HG03558 (cell line): ENCODE data around the gene SPOP.
"Not testable (repeated sequence)": the region's sequence is repeated elsewhere in the genome, so short reads cannot be mapped to it uniquely, and the experiment has no call there.

Experiments used
- ATAC-seq: cut with Tn5 transposase; IDR thresholded peaks from one replicate; pipeline ENCODE4 v1.9.1; 2021; ENCODE audit warnings: moderate number of reproducible peaks; ENCODE audit not compliant: unreplicated experiment; ENCODE audit errors: extremely low read depth

Gene SPOP

DNA sequence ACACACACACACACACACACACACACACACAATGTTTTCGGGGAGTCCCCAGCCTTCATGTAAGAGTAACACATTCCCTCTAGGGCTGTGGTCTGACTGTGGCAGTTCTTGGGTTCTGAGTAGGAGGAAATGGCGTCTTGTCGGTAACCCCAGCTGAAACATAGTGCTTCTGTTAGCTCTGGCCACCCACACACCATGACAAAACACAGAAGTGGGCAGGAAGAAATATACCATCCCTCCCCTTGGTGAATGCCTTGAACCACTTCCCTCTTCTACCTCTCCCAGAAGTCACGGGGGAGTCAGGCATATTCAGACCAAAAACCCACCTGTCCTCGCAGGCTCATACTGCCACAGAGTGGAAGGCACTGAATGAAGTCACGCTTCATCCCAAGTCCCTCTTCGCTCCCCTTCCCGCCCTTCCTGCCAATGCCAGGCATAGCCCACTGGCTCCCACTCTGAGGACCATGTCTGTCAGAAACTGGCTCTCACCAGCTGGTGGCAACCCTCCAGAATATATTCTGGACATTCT lies 18.4 kb upstream of the SPOP start:
- ATAC-seq: no peak

DNA sequence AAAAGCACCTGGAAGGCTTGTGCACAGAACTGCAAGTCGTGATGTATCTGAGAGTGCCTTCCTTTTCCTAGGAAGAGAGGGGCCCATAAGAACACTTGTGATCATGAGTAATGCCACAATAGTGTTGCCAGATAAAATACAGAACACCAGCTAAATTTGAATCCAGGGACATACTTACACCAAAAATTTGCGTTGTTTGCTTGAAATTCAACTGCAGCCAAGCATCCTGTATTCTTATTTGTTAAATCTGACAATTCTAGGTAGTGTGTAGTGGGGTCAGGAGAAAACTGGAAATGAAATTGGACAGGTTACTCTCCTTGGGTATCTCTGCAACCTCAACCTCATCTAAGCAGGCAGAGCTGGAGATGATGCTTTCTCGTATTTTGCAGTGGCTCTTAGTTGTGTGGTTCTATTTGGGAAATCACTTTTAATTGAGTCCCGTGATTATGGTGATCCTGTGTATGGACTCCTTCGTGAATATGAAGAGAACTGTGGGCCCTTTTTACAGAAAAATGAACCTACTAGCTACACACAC lies 17.9 kb upstream of the SPOP start:
- no peak for ATAC-seq

DNA sequence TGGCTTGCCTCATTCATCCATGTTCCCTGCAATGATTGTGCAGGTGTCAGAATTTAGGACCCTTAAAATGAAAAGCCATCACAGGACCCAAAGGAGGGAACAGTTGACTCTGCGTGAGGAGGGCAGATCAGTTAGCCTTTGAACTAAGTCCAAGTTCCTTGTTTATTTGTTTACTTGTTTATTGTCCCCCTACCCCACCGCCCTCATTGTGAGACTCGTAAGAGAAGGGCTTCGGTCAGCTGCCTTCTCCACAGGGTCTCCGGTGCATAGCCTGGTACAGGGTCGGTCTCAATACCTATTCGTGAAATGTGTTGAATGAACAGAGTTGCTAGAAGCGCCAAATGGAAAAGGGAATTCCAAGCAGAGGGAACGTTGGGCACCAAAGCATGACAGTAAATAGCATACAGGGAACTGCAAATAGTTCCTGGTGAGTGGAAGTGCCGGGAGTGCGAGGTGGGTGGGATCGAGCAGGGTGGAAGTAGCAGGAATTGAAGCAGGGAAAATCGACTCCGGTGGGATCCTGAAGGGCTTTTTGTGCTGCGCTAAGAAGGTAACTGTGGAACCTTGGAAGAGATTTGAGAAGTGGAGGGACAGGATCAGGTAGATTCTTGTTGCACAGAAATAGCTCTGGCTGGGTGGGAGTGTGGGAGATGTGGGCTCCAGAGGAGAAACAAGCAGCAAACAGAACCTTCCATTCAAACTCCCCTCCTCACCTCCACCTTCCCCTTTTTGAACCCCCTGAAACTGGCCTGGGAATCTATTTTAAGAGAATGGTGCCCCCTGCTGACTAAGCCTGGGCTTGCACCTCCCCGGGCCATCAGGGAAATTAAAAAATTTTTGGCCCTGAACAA lies 17.2 kb upstream of the SPOP start:
- no peak for ATAC-seq

DNA sequence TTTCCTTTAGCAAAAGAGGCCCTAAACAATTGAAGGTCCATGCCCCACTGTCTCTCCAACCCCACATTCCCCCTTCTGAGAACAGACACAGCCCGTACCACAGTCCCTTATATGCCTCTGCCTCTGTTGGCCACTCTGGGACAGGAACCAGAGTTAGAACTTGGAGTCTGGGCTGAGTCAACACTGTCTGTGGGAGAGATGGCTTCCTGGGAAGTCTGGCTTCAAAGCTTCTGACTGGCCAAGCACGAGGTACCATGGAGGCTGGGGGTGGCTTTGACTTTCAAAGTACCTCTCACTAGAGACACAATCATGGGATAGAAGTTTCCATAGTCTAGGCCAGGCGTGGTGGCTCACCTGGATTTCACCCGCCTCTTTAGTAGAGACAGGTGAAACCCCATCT lies 14.9 kb upstream of the SPOP start:
- ATAC-seq: no peak

DNA sequence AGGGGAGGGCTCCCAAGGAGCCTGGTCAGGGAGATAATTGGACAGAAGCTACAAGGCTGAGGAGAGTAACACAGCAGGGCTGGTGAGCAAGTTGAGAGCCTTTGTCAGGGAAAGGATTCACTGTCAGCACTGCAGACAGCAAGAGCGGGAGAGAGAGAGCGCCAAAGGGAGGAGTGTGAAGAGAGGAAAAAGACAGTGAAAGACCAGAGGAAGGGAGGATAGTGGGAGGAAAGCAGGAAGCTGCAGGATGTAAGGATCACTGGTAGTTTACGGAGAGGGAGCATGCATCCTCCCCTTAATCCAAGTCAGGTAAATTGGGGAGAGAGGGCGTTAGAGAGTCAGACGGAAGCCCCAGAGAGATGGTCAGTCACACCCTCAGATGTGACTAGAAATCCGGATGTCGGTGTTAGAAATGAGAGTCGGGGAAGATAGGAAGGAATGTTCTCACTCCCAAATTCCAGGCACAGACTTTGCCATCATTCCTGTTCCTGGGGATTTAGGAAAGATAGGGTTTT lies 13.8 kb upstream of the SPOP start:
- no peak for ATAC-seq

DNA sequence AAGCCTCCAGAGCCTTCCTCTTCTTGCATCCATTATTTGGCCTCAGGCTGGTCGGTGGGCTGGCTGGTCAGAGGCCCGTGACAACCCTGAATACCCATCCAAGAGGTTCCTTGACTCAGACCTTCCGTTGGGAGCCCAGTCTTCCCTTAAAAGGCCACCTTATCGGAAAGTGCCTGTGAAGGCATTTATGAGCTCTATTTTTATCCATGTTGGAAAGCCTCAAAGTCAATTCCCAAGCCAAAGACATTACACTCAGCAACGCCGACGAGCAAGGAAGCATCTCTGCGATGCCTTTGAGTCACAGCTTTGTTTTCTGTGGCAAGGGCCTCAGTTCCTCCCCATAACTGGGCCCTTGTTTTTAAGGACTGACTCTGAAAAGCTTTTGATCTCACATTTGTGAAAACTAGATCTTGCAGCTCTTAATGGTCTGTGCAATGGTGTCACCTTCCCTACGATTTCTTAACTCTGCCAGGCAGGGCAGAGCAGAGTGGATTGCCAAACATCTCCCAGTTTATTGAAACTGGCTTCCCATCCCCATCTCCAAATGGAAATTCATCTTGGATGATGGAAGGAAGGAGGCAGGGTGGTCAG lies 13.3 kb upstream of the SPOP start:
- no peak for ATAC-seq

DNA sequence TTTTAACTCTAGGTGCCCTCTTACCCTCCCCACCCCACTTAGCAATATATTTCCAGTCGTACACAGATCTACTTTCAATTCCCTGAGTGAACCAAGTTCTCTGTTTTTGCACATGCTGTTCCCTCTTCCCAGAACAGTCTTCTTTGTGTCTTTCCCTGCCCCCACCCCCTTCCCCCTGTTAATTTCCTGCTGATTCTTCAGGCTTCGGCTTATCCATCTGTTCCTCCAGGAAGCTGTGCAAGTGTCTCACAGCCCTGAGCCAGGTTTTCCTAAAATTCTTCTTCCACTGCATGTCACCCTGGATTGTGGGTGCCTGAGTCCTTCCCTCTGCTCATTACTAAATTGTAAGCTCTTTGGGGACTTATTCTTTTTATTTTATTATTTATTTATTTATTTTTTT lies 12.4 kb upstream of the SPOP start:
- no peak for ATAC-seq

DNA sequence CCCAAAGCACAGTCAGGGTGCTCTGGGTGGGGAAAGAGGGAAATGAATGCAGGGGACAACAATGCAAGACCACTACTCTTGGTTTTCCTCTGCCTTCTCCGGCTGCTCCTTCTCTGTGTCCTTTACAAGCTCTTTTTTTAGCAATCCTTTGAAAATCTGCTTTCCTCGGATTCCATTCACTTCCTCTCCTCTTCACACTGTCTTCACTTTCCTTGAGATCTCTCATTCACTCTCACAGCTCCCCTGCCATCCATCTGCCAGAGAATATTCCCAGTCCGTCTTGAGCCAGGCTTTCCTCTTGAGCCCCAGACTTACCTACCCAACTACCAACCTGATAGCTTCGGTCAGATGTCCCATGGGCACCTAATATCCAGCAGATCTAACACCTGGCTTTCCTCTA lies 11.0 kb upstream of the SPOP start:
- no peak for ATAC-seq

DNA sequence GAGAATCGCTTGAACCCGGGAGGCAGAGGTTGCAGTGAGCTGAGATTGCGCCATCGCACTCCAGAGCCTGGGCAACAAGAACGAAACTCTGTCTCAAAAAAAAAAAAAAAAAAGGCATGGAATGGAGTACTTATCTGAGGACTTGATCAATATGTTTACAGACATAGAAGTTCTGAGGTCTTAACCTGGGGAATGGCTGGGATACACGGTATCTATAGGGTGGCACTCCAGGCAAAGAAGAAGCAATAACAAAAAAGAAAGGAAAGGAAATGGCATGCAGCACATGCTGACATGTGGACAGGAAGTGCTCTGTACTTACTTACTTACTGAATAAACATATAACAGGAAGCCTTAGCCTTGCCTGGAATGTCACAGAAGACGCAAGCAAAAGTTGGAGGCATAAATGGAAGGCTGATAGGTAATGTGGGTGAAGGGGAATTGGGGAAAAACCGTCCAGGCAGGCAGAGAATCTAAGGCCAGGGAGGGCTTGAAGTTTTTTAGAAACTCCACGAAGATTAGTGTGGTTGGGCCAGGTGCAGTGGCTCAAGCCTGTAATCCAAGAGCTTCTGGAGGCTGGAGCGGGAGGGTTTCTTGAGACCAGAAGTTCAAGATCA lies 10.1 kb upstream of the SPOP start:
- no peak for ATAC-seq

DNA sequence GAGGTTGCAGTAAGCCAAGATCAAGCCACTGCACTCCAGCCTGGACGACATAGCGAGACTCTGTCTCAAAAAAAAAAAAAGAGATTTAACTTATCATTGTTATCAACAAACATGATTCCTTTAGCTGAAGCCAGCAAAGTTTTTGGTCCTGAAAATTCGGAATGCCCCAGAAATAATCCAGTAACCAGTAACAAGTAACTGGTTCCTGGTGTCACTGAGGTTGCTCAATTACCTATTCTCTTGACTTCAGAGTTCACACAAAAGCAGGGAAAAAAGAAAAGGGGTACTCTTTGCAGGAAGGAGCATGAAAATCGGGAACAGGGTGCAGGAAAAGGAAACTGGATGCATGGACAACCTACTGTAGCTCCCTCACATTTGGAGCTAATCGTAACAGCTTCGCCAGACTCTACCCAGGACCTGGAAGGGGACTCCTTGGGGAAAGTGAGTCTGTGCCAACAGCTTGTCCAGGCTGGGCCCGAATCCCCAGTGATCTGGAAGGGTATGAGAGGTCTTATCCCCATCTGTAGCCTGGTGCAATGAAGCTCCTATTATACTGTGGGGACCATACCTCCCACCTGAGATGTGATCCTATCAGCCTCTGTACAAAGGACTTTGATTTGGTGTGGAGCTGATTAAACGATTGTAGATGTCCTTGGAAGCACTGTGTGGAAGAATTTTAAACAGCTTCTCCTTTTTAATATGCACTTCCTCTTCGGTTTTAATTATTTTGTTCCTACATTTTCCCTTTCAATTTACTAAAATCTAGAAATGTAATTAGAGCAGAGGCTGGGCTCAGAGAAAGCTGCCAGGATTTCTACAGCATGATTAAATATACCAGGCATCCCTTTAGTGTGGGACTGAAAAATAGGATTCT lies 3.4 kb upstream of the SPOP start:
- no peak for ATAC-seq

DNA sequence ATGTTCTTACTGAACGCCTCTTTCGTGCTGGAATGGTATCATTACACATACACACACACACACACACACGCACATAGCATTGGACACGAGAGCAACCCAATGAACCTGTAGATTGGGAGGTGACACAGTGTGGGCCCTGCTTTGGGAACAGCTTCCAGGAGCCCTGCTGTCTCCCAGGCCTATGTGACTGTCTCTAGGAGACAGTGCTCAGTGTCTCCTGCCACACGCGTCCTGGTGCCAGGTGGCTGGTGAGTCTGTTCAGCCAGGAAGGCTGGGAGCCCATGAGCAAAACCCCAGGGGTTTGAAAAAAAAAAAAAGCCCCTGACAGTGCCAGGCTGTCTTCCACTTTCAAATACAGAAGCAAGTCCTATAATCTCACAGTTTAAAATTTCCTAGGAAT lies 2.4 kb upstream of the SPOP start:
- no peak for ATAC-seq

DNA sequence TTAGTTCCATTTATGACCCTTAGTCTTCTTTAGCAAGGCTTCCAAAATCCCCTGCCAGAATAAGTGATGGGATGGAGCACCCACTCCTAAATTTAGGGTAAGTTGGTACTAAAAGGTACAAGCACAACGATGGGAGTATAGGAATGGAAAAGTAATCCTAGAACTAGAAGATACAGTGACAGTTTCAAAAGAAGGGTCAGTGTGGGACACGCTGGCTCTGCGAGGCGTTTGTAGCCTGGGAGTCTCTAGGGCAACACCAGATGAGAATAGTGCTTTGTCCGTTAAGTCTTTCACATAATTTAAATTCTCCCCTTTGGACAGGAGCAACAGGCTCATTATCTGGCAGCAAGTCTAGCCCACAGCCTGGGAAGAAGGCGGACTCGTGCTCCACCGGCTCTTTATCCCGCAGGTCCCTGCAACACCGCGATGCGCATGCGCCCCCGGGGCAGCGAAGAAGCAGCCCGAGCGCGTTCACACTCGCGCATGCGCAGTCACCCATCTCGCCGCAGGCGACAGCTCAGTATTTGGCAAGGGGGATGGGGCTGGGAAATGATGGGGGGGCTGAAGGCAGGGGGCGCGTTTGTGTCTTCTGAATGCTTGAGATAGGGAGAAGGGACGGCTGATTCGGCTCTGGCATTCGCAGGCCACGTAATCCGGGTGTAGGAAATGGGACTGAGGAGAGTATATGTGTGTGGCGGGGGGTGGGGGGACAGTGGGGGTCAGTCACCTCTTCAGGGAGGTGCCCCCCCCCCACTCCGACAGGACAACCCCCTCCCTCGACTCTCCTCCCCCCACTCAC lies 564 bp downstream of the SPOP start:
- ATAC-seq: no peak

DNA sequence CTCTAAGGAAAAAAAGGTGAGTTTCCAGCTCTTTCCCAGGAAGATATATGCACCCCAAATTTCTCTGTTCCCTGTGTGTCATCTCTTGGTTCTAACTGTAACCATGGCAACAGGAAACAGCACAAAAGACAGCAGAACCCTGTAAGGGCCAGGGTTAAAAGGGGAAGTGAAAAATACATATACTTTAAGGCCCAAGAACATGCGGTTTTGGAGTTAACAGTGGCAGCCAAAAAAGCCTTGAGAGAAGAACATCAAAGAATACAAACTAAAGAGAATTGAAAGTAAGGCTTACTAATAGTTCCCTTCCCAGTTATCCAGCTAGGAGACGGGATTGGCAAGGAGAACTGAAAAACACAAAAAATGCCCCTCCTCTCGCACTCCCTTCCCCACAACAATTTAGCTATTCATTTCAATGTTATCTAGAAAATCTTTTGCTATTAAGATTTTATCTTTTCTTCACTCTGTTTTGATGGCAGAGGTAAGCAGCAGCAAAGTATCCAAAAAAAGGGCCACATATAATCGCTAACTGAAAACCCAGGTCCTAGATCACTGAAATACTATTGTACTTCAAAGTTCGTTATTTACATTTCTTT lies 1.5 kb downstream of the SPOP start:
- peak; percentile 56 for ATAC-seq

DNA sequence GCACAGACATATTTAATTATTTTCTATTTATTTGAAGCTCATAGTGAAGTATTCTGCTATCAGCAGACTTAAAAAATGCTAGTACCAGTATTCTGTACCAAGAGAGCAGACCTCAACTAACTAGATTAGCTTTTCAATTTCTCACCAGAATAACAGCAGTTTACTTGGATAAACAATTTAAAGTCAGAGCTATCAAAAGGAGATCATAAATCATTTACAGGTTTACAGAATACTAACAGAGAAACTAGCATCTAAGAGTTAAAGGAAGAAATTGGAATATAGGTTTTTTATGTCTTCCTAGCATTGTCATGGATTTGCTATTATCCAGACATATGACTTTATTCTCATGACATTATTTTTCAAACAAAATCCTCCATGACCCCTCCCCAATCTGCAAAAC lies 3.4 kb downstream of the SPOP start:
- ATAC-seq: no peak

DNA sequence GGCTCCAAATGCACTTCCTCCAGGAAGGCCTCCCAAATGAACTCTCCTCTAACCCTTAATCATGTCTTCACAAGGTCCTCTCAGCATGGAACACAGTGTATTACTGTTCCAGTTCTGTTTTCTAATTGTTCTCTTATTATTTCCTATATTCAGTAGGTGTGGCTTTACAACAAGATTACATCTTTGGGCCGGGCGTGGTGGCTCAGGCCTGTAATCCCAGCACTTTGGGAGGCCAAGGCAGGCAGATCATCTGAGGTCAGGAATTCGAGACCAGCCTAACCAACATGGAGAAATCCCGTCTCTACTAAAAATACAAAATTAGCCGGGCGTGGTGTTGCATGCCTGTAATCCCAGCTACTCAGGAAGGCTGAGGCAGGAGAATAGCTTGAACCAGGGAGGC lies 4.2 kb downstream of the SPOP start:
- not testable (repeated sequence) for ATAC-seq

DNA sequence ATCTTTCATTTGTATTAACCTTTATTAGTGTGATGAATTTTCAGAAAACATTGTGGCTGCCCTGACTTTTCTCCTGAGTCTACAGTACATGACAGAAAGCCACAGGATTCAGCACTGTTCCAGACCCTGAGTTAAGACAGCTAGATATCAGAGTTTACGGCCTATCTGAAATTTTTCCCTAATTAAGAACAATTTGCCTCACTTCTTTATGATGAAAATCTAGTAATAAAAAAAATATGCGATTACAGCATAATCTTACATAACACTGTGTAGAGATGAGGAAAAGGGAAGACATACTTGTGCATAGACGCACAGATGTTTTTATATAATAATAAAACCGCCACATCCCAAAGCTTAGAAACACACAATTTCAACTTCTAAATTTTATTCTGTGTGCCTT lies 7.3 kb downstream of the SPOP start:
- ATAC-seq: no peak

DNA sequence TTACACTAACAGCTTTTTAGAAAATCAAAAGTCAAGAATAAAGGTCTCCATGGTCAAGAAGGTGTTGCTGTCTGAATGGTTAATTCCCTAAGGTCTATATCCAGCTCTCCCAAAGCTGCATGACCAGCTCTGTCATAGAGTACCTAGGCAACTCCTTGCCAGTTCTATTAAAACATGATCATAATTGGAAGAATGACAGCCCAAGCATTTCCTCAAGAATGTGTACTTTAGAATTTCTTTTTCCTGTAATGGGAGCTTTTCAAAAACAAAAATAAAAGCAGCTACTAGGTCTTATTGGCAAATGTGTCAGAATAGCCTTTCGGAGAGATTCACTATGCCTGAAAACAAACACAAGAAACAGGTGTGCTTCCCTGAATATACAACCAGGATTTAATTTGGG lies 7.9 kb downstream of the SPOP start:
- no peak for ATAC-seq

DNA sequence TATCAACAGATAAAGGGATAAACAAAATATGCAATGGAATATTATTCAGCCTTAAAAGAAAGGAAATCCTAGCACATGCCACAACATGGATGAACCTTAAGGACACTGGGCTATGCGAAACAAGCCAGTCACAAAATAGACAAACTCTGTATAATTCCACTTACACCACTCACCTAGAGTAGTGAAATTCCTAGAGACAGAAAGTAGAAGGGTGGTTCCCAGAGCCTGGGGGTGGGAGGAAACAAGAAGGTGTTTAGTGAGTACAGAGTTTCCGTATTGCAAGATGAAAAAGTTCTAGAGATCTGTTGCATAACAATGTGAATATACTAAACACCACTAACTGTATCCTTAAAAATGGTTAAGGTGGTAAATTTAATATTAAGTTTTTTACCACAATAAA lies 10.0 kb downstream of the SPOP start:
- no peak for ATAC-seq

DNA sequence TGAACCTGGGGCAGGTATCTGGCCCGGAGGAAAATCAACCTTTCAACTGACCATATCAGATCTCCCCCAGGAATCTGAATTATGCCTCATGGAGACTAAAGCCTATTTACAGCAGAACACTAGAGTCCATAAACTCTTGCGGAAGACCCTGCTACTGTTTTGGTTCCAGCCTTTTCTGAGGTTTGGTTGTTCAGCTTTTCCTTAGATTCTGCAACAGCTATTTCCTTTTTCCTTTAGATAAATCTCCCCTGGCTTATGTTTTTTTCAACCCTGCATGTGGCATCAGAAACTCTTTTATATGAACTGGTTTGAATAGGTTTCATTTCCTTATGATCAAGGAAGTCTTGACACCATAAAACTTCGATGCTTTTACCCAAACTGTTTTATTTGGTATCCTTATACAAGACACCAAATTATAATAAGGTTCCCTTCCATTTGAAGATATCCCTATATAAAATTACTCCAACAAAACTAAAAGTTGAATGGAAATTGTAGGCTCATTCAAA lies 13.1 kb downstream of the SPOP start:
- no peak for ATAC-seq
